ENCODE data around the gene APRT. TPM values are rescaled to one million over a fixed set of nuclear protein-coding genes. Genes with fewer than 3 reads are reported as not detected.

Gene APRT
- total RNA-seq, 1 experiment from 2014 or later: 134 TPM

- no peak for DNase-seq (ENCODE audit: low spot score)
- POLR2A ChIA-PET (ENCODE audit: low non-redundant PET): no interaction called here
- peak overlapping the region; percentile 54 for H3K27ac ChIP-seq (ENCODE audit: low read depth, low read length, poor library complexity, severe bottlenecking)
- intact Hi-C loops (cut with micrococcal nuclease; ENCODE audit: unreplicated experiment): no loop called here
- CTCF ChIA-PET: no interaction called here
- no peaks in the 10 kb centered on the region for H3K9me3 ChIP-seq (ENCODE audit: low read depth, low read length, poor library complexity, severe bottlenecking)
- no peak overlapping the region for H3K4me3 ChIP-seq (ENCODE audit: low read depth, low read length, poor library complexity, severe bottlenecking)
- peaks cover 44% of the 10 kb centered on the region for H3K4me1 ChIP-seq (ENCODE audit: insufficient read depth, low read length, poor library complexity, severe bottlenecking)
- BruUV-seq (replicated peaks): no TSS peak
- no peak for TF ChIP-seq CTCF (conservative IDR thresholded peaks at IDR 0.05; ENCODE audit: low read depth, low read length)
- no peak for TF ChIP-seq EZH2 (IDR thresholded peaks at IDR 0.05; ENCODE audit: borderline replicate concordance, low read depth, low read length, poor library complexity, severe bottlenecking)
- H3K36me3 ChIP-seq (ENCODE audit: insufficient read depth, low read length, poor library complexity, severe bottlenecking): peaks cover 4% of the 10 kb centered on the region
- no peaks in the 10 kb centered on the region for H3K27me3 ChIP-seq (replicated peaks; ENCODE audit: insufficient read depth, low read depth, low read length, poor library complexity)
Observed at GRCh38 chr16:88766975-88767374, 44.8 kb downstream of the APRT start.

- TF ChIP-seq CTCF (conservative IDR thresholded peaks at IDR 0.05; ENCODE audit: low read depth, low read length) (no peak), EZH2 (IDR thresholded peaks at IDR 0.05; ENCODE audit: borderline replicate concordance, low read depth, low read length, poor library complexity, severe bottlenecking) (no peak)
- no peak for DNase-seq (ENCODE audit: low spot score)
- Histone ChIP-seq H3K36me3 (ENCODE audit: insufficient read depth, low read length, poor library complexity, severe bottlenecking) (peaks cover 4% of the 10 kb centered on the region), H3K9me3 (ENCODE audit: low read depth, low read length, poor library complexity, severe bottlenecking) (no peaks in the 10 kb centered on the region), H3K27ac (ENCODE audit: low read depth, low read length, poor library complexity, severe bottlenecking) (no peak overlapping the region), H3K4me1 (ENCODE audit: insufficient read depth, low read length, poor library complexity, severe bottlenecking) (peaks cover 24% of the 10 kb centered on the region), H3K27me3 (replicated peaks; ENCODE audit: insufficient read depth, low read depth, low read length, poor library complexity) (no peaks in the 10 kb centered on the region), H3K4me3 (ENCODE audit: low read depth, low read length, poor library complexity, severe bottlenecking) (no peak overlapping the region)
- intact Hi-C loops (cut with micrococcal nuclease; ENCODE audit: unreplicated experiment): no loop called here
- ChIA-PET POLR2A (ENCODE audit: low non-redundant PET) (no interaction called here), CTCF (interaction anchor here (0.7 kb wide), 1 partner anchor 93 kb away, joined by 6 read pairs; no protein-coding TSS in a partner anchor)
- BruUV-seq (replicated peaks): no TSS peak
Observed at GRCh38 chr16:88764913-88765349, 46.8 kb downstream of the APRT start.

DNA sequence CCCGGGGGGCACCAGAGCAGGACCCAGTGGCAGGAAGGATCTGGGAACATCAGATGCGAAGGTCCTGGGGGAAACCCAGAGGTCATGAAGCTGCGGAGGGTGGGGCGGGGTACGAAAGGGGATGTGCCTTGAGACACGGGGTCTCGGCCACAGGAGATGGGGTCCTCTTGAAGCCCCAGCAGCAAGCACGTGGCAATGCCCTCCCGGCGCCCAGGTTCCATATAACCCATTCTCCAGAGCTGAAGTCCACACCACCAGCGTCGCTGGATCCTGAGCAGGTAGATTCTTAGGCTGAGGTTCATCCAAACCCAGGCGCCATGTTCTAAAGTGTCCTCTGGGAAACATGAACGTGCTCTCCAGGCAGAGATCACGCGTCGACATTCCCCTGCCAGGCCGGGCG is 47.6 kb downstream of the APRT start:
- POLR2A ChIA-PET (ENCODE audit: low non-redundant PET): no interaction called here
- no TSS peak for BruUV-seq (replicated peaks)

More for the DNA sequence above, 47.6 kb downstream of the APRT start:
- no peak overlapping the region for H3K27ac ChIP-seq (ENCODE audit: low read depth, low read length, poor library complexity, severe bottlenecking)
- TF ChIP-seq EZH2 (IDR thresholded peaks at IDR 0.05; ENCODE audit: borderline replicate concordance, low read depth, low read length, poor library complexity, severe bottlenecking) (no peak), CTCF (conservative IDR thresholded peaks at IDR 0.05; ENCODE audit: low read depth, low read length) (no peak)
- H3K4me1 ChIP-seq (ENCODE audit: insufficient read depth, low read length, poor library complexity, severe bottlenecking): peaks cover 16% of the 10 kb centered on the region
- no peak for DNase-seq (ENCODE audit: low spot score)
- H3K36me3 ChIP-seq (ENCODE audit: insufficient read depth, low read length, poor library complexity, severe bottlenecking): peaks cover 4% of the 10 kb centered on the region
- no peak overlapping the region for H3K4me3 ChIP-seq (ENCODE audit: low read depth, low read length, poor library complexity, severe bottlenecking)
- CTCF ChIA-PET: no interaction called here
- no peaks in the 10 kb centered on the region for H3K9me3 ChIP-seq (ENCODE audit: low read depth, low read length, poor library complexity, severe bottlenecking)
- H3K27me3 ChIP-seq (replicated peaks; ENCODE audit: insufficient read depth, low read depth, low read length, poor library complexity): no peaks in the 10 kb centered on the region
- intact Hi-C loops (cut with micrococcal nuclease; ENCODE audit: unreplicated experiment): no loop called here
